GM19455 (cell line): Measurements from ENCODE around the gene TRPM5.
"Not testable (repeated sequence)": the region's sequence is repeated elsewhere in the genome, so short reads cannot be mapped to it uniquely, and the experiment has no call there.

Experiments
- ATAC-seq: cut with Tn5 transposase; IDR thresholded peaks from one replicate; pipeline ENCODE4 v1.9.1; 2021; ENCODE audit not compliant: unreplicated experiment

Gene TRPM5

GRCh38 chr11:2443881-2444820 lies at the start of gene TRPM5:
Gene TRPM5 (minus strand): TSS chr11:2444514. CDS start chr11:2423036, 21,478 bp downstream.
- no peak for ATAC-seq

GRCh38 chr11:2489083-2489482 lies 44.8 kb upstream of the TRPM5 start:
- no peak for ATAC-seq

GRCh38 chr11:2488004-2488403 lies 43.7 kb upstream of the TRPM5 start:
- ATAC-seq = no peak

GRCh38 chr11:2484576-2485125 lies 40.3 kb upstream of the TRPM5 start:
- no peak for ATAC-seq

GRCh38 chr11:2483426-2483825 lies 39.1 kb upstream of the TRPM5 start:
- ATAC-seq = no peak

- ATAC-seq = no peak
Observed at GRCh38 chr11:2482745-2483144, 38.4 kb upstream of the TRPM5 start.

- ATAC-seq = no peak
Observed at GRCh38 chr11:2482204-2482603, 37.9 kb upstream of the TRPM5 start.

GRCh38 chr11:2481253-2481652 lies 36.9 kb upstream of the TRPM5 start:
- ATAC-seq = no peak

GRCh38 chr11:2480874-2481220 lies 36.5 kb upstream of the TRPM5 start:
- no peak for ATAC-seq

- not testable (repeated sequence) for ATAC-seq
Observed at GRCh38 chr11:2480067-2480873, 36.0 kb upstream of the TRPM5 start.

- no peak for ATAC-seq
Observed at GRCh38 chr11:2477936-2478335, 33.6 kb upstream of the TRPM5 start.

- no peak for ATAC-seq
Observed at GRCh38 chr11:2477254-2477653, 32.9 kb upstream of the TRPM5 start.

- no peak for ATAC-seq
Observed at GRCh38 chr11:2475136-2475918, 31.0 kb upstream of the TRPM5 start.

- no peak for ATAC-seq
Observed at GRCh38 chr11:2474059-2474901, 30.0 kb upstream of the TRPM5 start.

GRCh38 chr11:2473361-2474058 lies 29.2 kb upstream of the TRPM5 start:
- ATAC-seq = no peak

- ATAC-seq = no peak
Observed at GRCh38 chr11:2472428-2473186, 28.3 kb upstream of the TRPM5 start.

GRCh38 chr11:2471804-2472096 lies 27.4 kb upstream of the TRPM5 start:
- ATAC-seq = no peak

- no peak for ATAC-seq
Observed at GRCh38 chr11:2471048-2471803, 26.9 kb upstream of the TRPM5 start.
